HG02840 (cell line): Measurements from ENCODE around the gene PTPRR.
"Not testable (repeated sequence)": the region's sequence is repeated elsewhere in the genome, so short reads cannot be mapped to it uniquely, and the experiment has no call there.

Experiments used
- ATAC-seq: cut with Tn5 transposase; IDR thresholded peaks from one replicate; pipeline ENCODE4 v1.9.1; 2021; ENCODE audit warnings: mild to moderate bottlenecking, moderate library complexity, moderate number of reproducible peaks; ENCODE audit not compliant: unreplicated experiment, low FRiP score

The PTPRR gene

DNA sequence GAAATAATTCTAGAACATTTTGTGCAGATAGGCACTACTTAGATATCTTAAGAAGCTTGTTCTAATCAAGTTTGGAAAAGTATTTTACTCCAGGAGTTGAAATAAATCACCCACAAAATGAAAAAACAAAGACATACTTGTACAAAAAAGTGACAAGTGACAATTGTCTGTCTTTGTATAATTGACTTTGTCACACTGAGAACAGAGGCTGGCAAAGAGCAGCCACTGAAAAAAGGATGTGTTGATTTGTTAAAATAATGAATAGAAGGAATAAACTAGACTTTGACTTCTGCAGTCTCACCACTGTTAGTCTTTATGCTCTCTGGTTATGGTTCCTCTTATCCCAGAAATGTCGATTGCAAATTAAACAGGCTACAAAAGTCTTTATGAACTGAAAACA lies 77.6 kb downstream of the PTPRR start:
- no peak for ATAC-seq

DNA sequence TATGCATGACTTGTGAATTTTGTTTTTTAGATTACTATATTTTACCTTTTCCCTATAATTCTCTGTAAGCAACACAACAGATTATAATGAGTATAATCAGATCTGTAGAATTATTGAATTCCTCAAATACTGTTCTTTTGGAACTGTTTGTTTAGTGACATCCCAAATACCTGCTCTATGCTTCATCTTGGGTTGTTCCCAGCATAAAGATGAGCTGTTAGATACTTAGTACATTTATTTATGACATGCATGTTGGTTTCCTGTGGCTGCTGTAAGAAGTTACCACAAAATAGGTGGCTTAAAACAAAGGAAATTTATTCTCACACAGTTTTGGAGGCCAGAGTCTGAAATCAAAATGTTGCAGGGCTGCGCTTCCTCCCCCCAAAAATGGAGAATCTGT lies 78.4 kb downstream of the PTPRR start:
- no peak for ATAC-seq

DNA sequence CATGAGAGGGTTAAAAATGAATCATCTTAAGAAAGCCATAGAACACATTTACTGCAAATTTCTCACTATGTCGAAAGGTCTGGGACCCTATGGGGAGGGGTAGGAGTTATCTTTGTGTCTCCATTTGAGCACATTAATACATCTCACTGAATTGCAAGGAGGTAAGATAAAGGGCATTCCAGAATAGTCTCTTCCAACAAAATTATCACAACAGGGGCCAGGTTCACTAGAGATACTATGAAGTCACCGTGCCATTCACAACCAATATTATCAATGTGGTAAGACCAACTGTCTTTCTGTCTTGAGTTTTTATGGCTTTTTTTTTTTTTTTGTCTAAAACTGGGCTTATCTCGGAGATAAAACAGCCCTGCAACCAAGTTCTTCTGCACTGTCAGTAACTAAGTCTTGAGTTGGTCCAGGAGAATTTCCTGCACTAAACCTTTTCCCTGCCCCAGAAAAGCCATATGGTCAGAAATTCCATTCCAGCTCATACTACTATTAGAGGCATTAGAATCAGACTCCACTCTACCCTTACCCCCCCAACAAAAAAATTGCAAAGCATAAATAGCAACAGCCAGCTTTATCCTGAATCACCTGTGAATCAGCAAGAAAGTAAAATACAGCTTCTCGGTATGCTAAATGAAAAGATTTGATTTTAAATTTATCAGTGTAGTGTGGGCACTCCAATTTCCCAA lies 79.7 kb downstream of the PTPRR start:
- ATAC-seq = no peak

DNA sequence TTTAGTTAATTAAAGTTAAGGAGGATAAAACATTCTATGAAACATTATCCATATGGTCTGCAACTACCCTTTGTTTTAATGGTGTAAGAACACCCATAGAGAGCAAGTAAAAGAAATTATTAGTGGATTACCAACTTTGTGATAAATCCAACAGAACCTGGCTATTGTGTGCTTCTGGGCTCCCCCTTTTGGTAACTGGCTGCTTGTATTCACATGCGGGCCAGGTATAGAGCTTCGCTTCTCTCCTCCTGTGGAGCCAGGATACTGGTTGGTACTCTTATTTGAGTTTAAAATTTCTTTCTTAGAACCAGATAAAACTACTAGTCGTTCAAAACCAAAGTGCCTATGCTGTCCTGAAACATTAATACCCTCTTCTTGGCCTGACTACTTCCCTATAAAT lies 81.0 kb downstream of the PTPRR start:
- no peak for ATAC-seq

DNA sequence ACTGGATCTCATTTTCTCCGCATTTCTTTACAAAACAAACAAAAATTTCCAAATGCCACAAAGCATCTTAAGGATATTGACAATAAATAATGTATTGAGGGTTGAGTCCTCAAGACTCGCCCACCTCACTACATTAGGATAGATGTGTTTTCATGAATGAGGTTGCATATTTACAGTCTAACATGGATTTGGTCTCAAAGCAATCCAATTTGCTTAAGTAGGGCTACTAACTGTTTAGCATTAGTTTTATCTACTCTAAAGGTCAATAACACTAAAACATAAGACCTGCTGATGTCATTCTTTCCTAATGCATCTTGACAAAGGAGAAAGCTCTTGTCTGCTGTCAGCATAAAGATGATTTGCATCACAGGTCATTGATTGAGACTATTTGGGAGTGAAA lies 82.4 kb downstream of the PTPRR start:
- ATAC-seq = no peak

DNA sequence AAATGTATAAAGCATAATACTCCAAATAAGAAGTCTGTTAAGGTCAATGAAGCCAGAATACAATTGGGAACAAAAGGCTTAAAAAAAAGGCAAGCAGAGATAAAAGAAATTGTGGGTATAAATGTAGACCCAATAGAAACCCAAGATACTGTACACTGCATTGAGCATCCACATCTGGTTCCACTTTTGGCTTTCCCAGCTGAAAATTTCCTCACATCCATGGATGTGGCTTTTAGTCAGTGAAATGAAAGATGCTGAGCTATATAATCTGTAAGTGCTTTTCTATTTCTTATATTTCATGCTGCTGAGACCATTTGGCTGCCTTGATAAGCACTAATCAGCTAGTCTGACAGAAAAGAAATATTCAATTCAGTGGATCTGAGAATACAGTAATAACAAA lies 83.5 kb downstream of the PTPRR start:
- ATAC-seq = no peak

DNA sequence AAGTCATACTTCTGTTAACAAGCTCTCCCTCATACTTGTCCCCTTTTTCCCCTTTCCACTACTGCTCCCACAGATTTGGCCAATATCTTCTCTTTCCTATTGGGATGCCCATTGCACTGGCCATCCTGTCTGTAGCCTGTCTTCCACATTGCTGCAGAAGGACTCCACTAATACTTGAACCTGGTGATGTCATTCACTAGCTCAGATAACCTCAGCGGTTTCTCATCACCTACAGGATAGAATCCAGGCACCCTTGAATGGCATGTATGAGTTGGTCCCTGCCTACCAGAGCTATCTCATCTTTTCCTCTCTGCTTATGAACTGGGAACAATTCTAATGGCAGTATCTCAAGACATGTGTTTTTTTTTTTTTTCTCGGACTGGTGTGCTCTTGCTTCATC lies 84.6 kb downstream of the PTPRR start:
- no peak for ATAC-seq

DNA sequence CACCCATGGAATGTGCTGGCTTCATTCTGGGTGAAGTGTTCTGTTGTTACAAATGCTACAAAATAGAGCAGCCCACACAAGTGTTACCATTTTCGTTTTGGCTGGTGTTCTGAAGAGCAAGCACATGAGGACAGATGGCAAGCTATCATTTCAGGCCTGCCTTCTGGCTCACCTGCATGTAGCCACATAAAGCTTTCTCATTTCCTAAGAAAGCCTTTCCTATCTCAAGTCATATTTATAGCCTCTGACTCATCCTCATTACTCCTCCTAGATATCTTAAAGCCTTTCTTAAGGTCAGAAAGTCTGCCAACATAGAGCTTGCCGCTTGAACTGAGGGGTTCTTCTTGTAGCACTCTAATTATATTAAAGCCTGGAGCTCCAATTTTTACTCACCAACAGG lies 89.0 kb downstream of the PTPRR start:
- ATAC-seq = no peak

DNA sequence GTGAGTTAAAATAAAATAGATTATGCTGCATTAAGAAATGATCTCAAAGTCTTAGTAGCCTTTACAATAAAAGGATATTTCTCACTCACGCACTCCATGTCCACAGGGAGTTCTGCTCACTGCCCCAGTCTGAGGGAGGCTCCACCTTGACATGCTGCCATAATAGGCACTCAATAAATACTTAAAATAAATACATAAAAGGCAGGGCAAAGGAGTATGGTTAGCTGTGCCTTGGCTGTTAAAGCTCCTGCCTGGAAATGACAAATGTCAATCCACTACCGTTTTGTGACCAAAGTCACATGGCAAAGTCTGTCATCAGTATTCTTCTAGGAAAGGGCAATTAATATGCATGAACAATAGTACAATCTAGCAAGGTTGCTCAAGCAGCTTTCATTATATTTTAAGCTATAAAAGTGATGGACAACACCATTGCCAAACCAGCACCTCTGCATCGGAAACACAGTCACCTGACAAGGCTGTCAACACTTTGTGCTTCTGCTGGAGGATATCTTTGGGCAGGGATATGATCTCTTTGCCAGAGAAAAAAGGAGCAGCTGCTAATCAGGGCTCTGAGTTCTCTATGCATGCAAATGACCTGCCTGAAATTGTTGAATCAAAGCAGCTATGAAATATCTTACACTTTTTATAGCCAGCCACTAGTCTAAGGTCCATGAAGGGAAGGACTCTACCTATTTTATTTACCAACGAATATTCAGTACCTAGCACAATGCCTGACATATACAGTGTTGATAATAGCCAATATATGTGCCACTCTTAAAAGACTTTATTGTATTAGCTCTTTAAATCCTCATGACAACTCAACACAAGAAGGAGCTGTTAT lies 90.1 kb downstream of the PTPRR start:
- no peak for ATAC-seq

DNA sequence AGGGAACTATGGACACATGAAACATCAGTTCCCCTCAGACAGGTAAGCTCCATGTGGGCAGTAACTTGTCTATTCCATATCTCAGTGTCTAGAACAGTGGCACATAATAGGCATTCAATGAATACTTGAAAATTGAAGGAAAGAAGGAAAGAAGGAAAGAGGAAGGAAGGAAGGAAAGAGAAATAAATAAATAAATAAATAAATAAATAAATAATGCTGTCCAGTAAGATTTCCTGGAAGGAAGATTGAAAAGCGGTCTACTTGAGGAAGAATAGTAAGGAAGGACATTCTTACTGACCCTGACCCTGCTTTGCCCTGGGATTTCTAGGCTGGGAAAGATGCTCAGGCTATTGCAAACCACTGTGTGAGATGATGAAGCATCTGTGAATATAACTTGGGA lies 91.5 kb downstream of the PTPRR start:
- ATAC-seq = no peak

DNA sequence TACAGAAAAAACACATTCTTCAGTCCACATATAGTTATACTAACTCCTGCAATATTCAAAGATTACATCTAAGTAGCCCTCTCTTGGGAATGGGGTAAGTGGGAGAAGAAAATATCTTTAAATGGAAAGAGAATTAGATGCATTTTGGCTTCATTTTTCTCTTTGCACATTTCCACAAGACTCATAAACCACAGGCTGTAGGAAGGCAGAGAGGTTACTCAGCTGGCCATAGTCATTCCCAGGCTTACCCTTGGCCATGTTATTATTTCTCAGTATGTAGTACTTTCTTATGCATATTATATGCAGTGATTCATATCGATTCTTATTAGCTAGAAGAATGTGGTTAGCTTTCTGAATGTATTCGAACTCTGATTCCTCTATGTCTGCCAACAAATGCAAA lies 92.2 kb downstream of the PTPRR start:
- no peak for ATAC-seq

DNA sequence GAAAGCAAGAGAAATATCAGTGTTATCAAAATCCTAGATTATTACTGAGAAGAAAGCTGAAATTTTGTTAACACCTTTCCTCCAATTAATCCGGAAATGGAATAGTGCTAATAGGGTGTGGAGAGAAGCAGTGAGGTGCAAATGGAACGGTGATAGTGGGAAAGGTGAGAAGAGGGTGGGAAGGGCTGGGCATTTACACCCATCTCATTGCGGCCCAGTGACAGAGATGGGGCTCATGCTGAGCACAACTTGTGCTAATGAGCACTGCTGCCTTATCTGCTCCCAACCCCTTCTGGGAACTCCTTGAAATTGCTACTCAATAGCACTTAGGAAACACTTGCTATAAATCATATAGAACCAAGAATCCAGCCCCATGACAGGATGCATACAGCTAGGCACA lies 94.4 kb downstream of the PTPRR start:
- ATAC-seq = no peak

DNA sequence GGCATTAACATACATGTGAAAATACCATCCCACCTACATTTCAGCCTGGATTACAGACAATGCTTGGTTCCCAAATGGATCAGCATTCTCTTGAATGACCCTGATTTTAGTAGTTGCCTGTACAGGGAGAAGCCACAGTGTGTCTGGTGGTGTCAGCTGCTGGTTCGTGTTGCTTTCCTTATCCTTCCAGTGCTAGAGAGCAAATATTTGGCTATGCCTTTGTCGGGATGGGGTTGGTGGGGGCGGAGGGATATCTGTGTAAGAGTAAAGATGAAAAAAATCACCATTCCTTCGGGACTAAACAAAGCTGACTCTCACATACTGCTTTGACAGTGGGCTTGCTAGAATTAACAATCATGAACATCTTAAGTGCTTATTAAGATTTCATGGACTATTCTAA lies 96.0 kb downstream of the PTPRR start:
- ATAC-seq = no peak

DNA sequence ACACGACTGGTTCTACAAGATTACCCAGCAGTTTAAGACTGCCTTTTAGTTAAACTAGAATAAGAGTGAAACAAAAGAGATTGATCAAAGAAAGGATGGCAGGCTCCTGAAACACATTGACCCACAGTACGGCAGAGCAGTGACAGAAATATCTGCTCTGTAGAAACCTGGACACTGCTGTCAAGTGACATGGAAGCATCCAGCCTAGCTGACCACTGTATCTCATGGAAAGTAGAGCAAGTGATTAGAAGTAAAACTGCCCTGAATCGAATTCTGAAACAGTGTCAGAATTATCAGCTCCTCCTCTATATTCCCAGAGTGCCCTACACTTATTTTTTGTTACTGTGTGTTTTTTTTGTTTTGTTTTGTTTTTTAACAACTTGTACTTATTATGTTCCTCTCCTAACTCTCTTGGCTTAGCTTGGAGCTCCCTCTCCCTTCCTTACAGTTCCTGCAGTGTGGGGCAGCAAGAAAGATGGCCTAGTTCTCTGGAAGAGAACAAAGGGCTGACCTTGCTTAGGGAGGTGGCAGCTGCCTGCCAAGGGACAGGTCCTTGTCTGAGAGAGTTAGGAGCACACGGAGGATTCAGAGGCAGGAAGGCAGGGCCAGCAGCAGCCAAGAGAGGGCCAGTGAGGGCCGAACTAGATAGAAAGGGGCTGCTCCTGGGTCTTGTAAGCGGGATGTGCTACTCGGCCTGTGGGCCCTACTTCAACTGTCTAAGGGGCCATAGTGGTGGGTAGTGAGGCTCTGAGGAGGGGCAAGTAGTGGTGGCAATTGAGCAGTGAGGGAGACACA lies 97.2 kb downstream of the PTPRR start:
- no peak for ATAC-seq

DNA sequence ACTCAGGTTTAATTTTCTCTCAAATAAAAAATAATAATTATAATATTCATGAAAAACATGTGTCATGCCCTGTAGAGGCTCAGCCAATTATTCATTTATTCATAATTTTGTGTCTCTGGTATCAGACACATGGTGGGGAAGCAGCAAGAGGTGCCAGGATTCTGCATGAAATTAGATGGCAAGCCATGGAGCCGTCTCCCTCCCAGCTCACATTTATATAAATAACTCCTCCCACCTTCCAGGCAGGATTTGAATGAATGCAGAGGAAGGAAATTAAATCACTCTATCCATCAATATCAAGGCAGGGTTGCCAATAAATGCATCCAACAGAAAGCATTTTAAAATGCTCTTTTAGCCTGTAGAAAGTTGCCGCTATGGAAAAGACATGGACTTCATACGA lies 98.1 kb downstream of the PTPRR start:
- ATAC-seq = no peak

DNA sequence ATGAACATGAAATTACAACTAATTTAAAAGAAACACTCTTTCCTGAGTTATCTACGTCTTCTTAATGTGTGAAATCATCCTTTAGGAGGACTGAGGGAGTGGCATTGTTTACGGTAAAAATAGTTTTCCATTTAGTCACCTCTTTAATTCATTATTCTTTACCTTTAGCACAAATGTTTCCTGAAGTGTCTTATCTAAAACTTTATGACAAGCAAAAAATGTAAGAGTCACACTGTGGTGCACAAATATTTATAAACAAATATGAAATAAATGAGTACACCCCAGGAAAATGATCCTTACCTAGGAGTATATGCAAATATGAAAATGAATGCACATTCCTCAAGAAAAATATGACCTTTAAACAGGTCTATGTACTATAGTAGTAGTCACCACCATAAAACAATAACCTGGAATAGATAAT lies 104.6 kb downstream of the PTPRR start:
- ATAC-seq = no peak

DNA sequence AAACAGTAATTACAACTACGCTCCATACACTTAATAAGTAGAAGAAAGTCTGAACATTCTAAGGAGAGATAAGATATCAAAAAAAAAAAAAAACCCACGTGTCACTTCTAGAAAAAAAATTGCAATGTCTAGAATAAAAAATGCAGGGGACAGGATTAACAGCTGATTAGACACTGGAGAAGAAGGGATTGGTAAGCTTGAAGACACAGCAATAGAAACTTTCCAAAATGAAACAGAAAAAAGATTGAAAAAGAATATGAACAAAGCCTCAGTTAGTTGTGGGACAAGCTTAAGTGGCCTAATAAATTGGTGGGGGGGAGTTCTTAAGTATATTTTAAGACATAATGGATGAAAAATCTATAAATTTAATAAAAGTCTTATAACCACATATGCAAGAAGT lies 105.5 kb downstream of the PTPRR start:
- no peak for ATAC-seq

DNA sequence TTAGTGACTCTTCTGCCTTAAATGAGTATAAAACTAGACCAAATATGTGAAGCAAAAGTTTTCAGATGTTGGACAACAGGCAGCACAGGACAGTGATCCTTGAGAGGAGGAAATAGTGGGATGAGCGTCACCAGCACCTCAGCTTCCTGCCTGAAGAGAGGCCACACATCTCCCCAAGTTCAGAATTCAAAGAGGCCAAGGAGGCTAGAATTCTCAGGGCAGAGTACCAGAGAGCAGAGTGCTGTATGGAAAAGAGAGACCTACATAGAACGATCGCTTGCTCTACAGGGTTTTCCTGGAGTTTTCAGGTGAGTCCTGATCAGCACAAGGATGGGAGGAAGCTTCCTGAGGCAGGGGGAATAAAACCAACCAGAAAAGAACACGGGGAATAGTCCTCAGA lies 107.0 kb downstream of the PTPRR start:
- ATAC-seq = no peak

DNA sequence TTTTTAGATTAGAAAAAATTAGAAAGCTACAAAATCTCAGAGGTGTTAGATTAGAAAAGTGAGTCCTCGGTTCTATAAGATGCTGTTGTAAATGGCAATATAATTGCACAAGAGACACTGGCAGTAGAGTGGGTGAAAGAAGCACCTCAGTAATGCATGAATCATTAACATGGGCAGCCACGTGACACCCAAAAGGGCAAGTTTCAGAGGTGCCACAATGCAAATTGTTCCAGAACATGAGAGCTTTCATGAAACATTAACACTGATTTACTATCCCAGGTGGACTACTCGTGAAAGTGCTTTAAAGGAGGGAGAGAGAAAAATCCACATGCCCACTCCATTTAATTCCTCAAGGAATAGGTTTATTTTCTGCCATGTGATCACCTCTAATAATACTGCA lies 108.4 kb downstream of the PTPRR start:
- ATAC-seq = no peak

DNA sequence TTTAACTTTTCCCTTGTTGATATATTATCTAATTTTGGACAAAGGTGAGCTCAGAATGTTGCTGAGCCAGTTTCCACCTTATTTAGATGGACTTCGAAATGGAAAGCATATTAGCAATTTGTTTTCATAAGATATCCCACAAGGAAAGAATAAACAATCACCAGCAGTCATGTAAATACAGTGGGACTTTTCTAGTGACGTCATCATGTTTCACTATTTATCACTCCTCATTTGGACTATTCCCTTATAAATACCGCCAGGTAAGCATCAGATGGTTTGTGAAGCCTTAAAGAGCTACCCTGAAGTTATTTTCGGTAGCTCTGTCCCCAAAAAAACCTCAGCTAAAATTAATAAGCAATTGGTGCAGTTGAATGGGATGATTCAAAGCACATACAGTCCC lies 110.7 kb downstream of the PTPRR start:
- ATAC-seq = no peak

DNA sequence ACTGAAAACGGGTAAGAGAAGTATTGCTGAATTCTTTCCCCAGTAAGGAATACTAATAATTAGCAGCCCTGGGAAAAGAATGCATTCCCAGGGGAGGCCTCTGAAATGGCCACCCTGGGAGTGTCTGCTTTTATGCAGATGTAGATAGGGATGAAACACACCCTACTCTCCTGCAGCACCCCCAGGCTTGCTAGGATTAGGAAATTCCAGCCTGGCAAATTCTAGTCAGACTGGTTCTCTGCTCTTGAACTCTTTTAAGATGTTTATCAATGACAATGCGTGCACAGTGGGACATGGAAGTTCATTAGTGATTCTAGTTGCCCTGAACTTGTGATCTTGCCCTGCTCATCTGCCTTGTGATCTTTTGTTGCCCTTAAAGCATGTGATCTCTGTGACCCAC lies 112.5 kb downstream of the PTPRR start:
- ATAC-seq = not testable (repeated sequence)
